Measurements from ENCODE around the gene RPL18. TPM values are rescaled to one million over a fixed set of nuclear protein-coding genes. Genes with fewer than 3 reads are reported as not detected.
A peak's percentile ranks its signal among the peaks of the same experiment; 100 is the strongest.

The RPL18 gene
- total RNA-seq, 1 experiment from 2014 or later = 1,618 TPM

DNA sequence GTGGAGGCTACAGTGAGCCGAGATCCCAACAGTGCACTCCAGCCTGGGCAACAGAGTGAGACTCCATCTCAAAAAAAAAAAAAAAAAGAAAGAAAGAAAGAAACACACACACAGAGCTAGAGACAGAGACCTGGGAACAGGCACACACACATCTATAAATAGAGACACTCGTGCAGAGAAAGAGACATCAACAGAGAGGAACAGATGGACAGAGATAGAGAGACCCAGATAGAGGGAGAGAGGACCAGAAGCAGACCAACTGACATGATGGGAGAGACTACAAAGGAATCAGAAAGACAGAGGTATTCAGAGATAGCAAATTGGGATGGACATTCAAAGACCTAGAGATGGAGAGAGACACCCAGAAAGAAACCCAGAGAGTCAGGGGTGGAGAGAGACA, 29.2 kb upstream of the RPL18 start:
- H3K27ac ChIP-seq = no peak overlapping the region
- no peak overlapping the region for H3K4me3 ChIP-seq
- no TSS peak for BruUV-seq (replicated peaks)
- no peaks in the 10 kb centered on the region for H3K9me3 ChIP-seq (ENCODE audit: insufficient read depth, low read depth)
- H3K9me2 ChIP-seq (ENCODE audit: insufficient read depth) = no peaks in the 10 kb centered on the region
- CTCF ChIA-PET = interaction anchor here (0.7 kb wide), 1 partner anchor 134 kb away, joined by 7 read pairs; no protein-coding TSS in a partner anchor
- no peak for DNase-seq
- intact Hi-C loops (cut with micrococcal nuclease; ENCODE audit: unreplicated experiment) = loop anchor here (5.0 to 10.0 kb wide), 3 partner anchors 104 to 347 kb away; partner anchors contain the start of genes FTL, FUT1, GYS1 and RUVBL2
- no peaks in the 10 kb centered on the region for H3K79me2 ChIP-seq (ENCODE audit: low read depth)
- no peak overlapping the region for H2AFZ ChIP-seq
- H3K4me2 ChIP-seq = no peak overlapping the region
- POLR2A ChIA-PET (ENCODE audit: unreplicated experiment) = no interaction called here
- H3K27me3 ChIP-seq (ENCODE audit: insufficient read depth, low read depth) = no peaks in the 10 kb centered on the region
- H3F3A ChIP-seq (ENCODE audit: insufficient read depth, low read depth) = peaks cover 27% of the 10 kb centered on the region; the same call in 1 of the 2 replicates
- TF ChIP-seq CTCF (conservative IDR thresholded peaks at IDR 0.05) (no peak), EZH2 (IDR thresholded peaks at IDR 0.05; ENCODE audit: low read depth) (no peak)
- H3K4me1 ChIP-seq (replicated peaks; ENCODE audit: insufficient read depth) = peaks cover 27% of the 10 kb centered on the region
- no peaks in the 10 kb centered on the region for H3K36me3 ChIP-seq (ENCODE audit: low read depth)
- H4K20me1 ChIP-seq (ENCODE audit: insufficient read depth) = no peaks in the 10 kb centered on the region

DNA sequence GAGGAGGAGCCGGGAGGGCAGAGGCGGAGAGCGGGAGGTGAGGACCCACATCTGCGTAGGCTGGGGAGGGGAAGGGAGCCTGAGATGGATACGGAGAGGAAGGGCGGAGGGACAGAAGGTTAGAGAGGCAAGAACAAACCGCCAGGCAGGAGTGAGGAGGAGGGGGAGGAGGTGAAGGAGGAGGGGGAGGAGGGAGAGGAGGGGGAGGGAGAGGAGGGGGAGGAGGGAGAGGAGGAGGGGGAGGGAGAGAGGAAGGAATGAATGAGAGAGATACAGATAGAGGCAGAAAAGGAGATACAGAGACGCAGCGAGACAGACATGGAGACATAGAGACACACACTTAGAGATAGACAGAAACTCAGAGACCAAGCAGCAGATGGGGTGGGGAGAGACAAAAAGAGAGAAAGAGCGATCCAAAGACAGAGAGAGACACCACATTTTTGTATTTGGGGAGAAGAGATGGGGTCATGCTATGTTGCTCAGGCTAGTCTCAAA, 27.8 kb upstream of the RPL18 start:
- no peaks in the 10 kb centered on the region for H3K36me3 ChIP-seq (ENCODE audit: low read depth)
- ChIA-PET POLR2A (ENCODE audit: unreplicated experiment) (no interaction called here), CTCF (no interaction called here)
- H3K27me3 ChIP-seq (ENCODE audit: insufficient read depth, low read depth) = no peaks in the 10 kb centered on the region
- no peaks in the 10 kb centered on the region for H3K9me3 ChIP-seq (ENCODE audit: insufficient read depth, low read depth)
- no peak for DNase-seq
- H3K4me1 ChIP-seq (replicated peaks; ENCODE audit: insufficient read depth) = peaks cover 23% of the 10 kb centered on the region
- H3F3A ChIP-seq (ENCODE audit: insufficient read depth, low read depth) = peaks cover 30% of the 10 kb centered on the region
- no TSS peak for BruUV-seq (replicated peaks)
- no peak for TF ChIP-seq CTCF (conservative IDR thresholded peaks at IDR 0.05)
- no peak for TF ChIP-seq EZH2 (IDR thresholded peaks at IDR 0.05; ENCODE audit: low read depth)
- no peaks in the 10 kb centered on the region for H3K79me2 ChIP-seq (ENCODE audit: low read depth)
- H2AFZ ChIP-seq = peak overlapping the region; percentile 90
- no peak overlapping the region for H3K27ac ChIP-seq
- H4K20me1 ChIP-seq (ENCODE audit: insufficient read depth) = no peaks in the 10 kb centered on the region
- peak overlapping the region; percentile 69 for H3K4me3 ChIP-seq
- H3K9me2 ChIP-seq (ENCODE audit: insufficient read depth) = no peaks in the 10 kb centered on the region
- peak overlapping the region; percentile 97 for H3K4me2 ChIP-seq
- intact Hi-C loops (cut with micrococcal nuclease; ENCODE audit: unreplicated experiment) = loop anchor here (1.0 to 10.0 kb wide), 8 partner anchors 68 to 348 kb away; partner anchors contain the start of genes FTL, FUT1, GYS1 and RUVBL2

- TF ChIP-seq EZH2 (IDR thresholded peaks at IDR 0.05; ENCODE audit: low read depth) (no peak), CTCF (conservative IDR thresholded peaks at IDR 0.05) (peak; percentile 97)
- peak within 1 kb of the TSS; percentile 97 for H3K4me2 ChIP-seq
- intact Hi-C loops (cut with micrococcal nuclease; ENCODE audit: unreplicated experiment) = loop anchor here (1.0 to 10.0 kb wide), 8 partner anchors 69 to 349 kb away; partner anchors contain the start of genes FTL, FUT1, GYS1 and RUVBL2
- no peaks in the 10 kb centered on the region for H3K79me2 ChIP-seq (ENCODE audit: low read depth)
- no peaks in the 10 kb centered on the region for H3K27me3 ChIP-seq (ENCODE audit: insufficient read depth, low read depth)
- no peak within 1 kb of the TSS for H3K27ac ChIP-seq
- H4K20me1 ChIP-seq (ENCODE audit: insufficient read depth) = no peaks in the 10 kb centered on the region
- DNase-seq = peak; percentile 66 to 90
- peak within 1 kb of the TSS; percentile 69 for H3K4me3 ChIP-seq
- CTCF ChIA-PET = interaction anchor here (1.0 kb wide), 1 partner anchor 196 kb away, joined by 4 read pairs; no protein-coding TSS in a partner anchor
- no TSS peak for BruUV-seq (replicated peaks)
- H3K4me1 ChIP-seq (replicated peaks; ENCODE audit: insufficient read depth) = peaks cover 23% of the 10 kb centered on the region
- H3K9me3 ChIP-seq (ENCODE audit: insufficient read depth, low read depth) = no peaks in the 10 kb centered on the region
- peaks cover 30% of the 10 kb centered on the region for H3F3A ChIP-seq (ENCODE audit: insufficient read depth, low read depth)
- POLR2A ChIA-PET (ENCODE audit: unreplicated experiment) = interaction anchor here (0.5 to 0.9 kb wide), 5 partner anchors 81 to 807 kb away, joined by 3 to 7 read pairs (median 5); partner anchors contain the start of gene GYS1
- no peaks in the 10 kb centered on the region for H3K9me2 ChIP-seq (ENCODE audit: insufficient read depth)
- H3K36me3 ChIP-seq (ENCODE audit: low read depth) = no peaks in the 10 kb centered on the region
- H2AFZ ChIP-seq = peak within 1 kb of the TSS; percentile 90
Measured at GRCh38 chr19:48646001-48646721, 27.2 kb upstream of the RPL18 start, which contains the start of gene CA11. Gene CA11, minus strand, starts transcription at chr19:48646187. Its CDS starts 555 bp downstream, at chr19:48645632.

Data from PC-9 (cell line).